ENCODE data around the gene DCANP1. TPM values are rescaled to one million over a fixed set of nuclear protein-coding genes. Genes with fewer than 3 reads are reported as not detected.

Gene DCANP1
- total and polyA plus RNA-seq, 9 of the 15 experiments (the other 6 are each of a cell fraction or from before 2014, with no cell fraction given): not detected

GRCh38 chr5:135450952-135451351, 3.8 kb upstream of the DCANP1 start (continued):
- TF ChIP-seq USF2 (CRISPR knock-in tag; IDR thresholded peaks at IDR 0.05): no peak
- TF ChIP-seq HIVEP1 (CRISPR knock-in tag; IDR thresholded peaks at IDR 0.05): no peak
- no peak for TF ChIP-seq HMG20A (CRISPR knock-in tag; conservative IDR thresholded peaks at IDR 0.05)
- TF ChIP-seq BRD9 (IDR thresholded peaks at IDR 0.05; ENCODE audit: low read depth, partially characterized antibody): no peak

- Histone ChIP-seq H4K20me1 (replicated peaks; ENCODE audit: control insufficient read depth, insufficient read depth, low read length) (no peaks in the 10 kb centered on the region; the same call in 1 of the 2 replicates), H3K9ac (ENCODE audit: insufficient read depth in 1 of 2, low read depth in 2 of 2, low read length in 2 of 2) (no peak overlapping the region), H3K79me2 (ENCODE audit: control insufficient read depth, insufficient read depth, low read length) (no peaks in the 10 kb centered on the region), H3K27me3 (ENCODE audit: control insufficient read depth in 2 of 2, insufficient read depth in 2 of 2, low read length in 2 of 2) (no peaks in the 10 kb centered on the region; a peak in 3 of 5 replicates), H3K9me1 (ENCODE audit: control insufficient read depth, insufficient read depth, low read length) (no peaks in the 10 kb centered on the region), H3K9me3 (replicated peaks; ENCODE audit: control insufficient read depth, insufficient read depth, low read depth, low read length) (no peaks in the 10 kb centered on the region), H3K27ac (ENCODE audit: extremely low read depth, low read depth, low read length) (no peak overlapping the region), H3K36me3 (ENCODE audit: control insufficient read depth, insufficient read depth, low read length) (no peaks in the 10 kb centered on the region), H2AFZ (ENCODE audit: low read depth, low read length) (no peak overlapping the region), H3K4me1 (replicated peaks in 1 of 2; ENCODE audit: control insufficient read depth in 2 of 2, insufficient read depth in 2 of 2, low read length in 2 of 2) (peaks cover 3 to 5% of the 10 kb centered on the region in 2 experiments; a peak in 4 of 5 replicates), H3K4me2 (ENCODE audit: insufficient read depth, low read length) (no peak overlapping the region), H3K4me3 (no peak overlapping the region)
- ChIA-PET CTCF (ENCODE audit: low intra/inter-chr PET ratio) (no interaction called here), POLR2A (no interaction called here)
- DNase-seq (ENCODE audit: extremely low read depth in 1 of 4, low spot score in 3 of 4) (peak in 2 of 4 experiments; percentile 34 to 39), ATAC-seq (peak; percentile 37; the same call in 2 of the 3 replicates), FAIRE-seq (peak; percentile 49)
- intact Hi-C loops (cut with micrococcal nuclease): no loop called here
- in situ Hi-C loops (cut with MboI): no loop called here
- WGBS (ENCODE audit: insufficient coverage, low coverage, missing lambda C conversion rate): 12% methylated on average over 3 of the region's 3 CpGs
- no TSS peak for BruUV-seq (replicated peaks)
- TF ChIP-seq, protein P1, sequence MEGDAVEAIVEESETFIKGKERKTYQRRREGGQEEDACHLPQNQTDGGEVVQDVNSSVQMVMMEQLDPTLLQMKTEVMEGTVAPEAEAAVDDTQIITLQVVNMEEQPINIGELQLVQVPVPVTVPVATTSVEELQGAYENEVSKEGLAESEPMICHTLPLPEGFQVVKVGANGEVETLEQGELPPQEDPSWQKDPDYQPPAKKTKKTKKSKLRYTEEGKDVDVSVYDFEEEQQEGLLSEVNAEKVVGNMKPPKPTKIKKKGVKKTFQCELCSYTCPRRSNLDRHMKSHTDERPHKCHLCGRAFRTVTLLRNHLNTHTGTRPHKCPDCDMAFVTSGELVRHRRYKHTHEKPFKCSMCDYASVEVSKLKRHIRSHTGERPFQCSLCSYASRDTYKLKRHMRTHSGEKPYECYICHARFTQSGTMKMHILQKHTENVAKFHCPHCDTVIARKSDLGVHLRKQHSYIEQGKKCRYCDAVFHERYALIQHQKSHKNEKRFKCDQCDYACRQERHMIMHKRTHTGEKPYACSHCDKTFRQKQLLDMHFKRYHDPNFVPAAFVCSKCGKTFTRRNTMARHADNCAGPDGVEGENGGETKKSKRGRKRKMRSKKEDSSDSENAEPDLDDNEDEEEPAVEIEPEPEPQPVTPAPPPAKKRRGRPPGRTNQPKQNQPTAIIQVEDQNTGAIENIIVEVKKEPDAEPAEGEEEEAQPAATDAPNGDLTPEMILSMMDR (IDR thresholded peaks at IDR 0.05 in 2 of 3, conservative IDR thresholded peaks at IDR 0.05 in 1 of 3; ENCODE audit: insufficient read depth in 2 of 3, low read depth in 1 of 3, low read length in 3 of 3): 0 out of 6 replicates have a peak, but pooled peaks of 1 of the 3 experiments have one; percentile 7
- TF ChIP-seq KHSRP (IDR thresholded peaks at IDR 0.05): no peak
Measured at GRCh38 chr5:135450336-135450735, 3.2 kb upstream of the DCANP1 start.
